22Rv1 (cell line): ENCODE results near the gene GSTM1.

Experiments
- CTCF ChIP-seq: fragments of 450-650 bp; IDR thresholded peaks from 2 replicates; pipeline ENCODE4 v1.5.1; 2017; ENCODE audit warnings: mild to moderate bottlenecking
- ZFX ChIP-seq: fragments of 450-650 bp; IDR thresholded peaks from 2 replicates; pipeline ENCODE4 v1.6.1; 2017; ENCODE audit warnings: antibody characterized with exemption, borderline replicate concordance

DNA sequence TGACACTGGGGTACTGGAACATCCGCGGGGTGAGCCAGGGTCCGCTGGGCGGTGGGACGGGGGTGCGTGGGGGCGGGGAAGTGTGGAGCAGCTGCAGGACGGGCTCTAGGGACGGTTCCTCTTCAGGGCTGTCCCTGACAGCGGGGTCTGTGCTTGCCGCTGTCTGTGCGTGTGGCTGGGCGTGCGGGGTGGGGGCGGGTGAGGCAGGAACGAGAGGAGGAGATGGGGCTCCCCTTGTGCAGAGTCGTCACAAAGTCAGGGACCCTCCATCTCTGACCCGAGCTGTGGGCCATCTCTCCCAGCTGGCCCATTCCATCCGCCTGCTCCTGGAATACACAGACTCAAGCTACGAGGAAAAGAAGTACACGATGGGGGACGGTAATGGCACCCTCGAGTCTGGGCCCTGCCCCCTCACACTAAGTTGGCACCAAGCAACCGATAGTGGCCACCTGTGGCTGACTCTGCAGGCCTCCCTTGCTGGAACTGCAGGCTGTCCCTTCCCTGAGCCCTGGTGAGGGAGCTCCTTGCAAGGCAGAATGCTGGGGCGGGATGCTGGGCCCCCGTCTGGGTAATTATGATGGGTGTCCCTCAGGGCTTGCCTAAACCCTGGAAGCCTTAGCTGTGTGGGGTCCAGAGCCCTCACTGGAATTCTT lies 19.4 kb upstream of the GSTM1 start:
- TF ChIP-seq CTCF (no peak), ZFX (no peak)
